ENCODE data around the gene FES. TPM values are rescaled to one million over a fixed set of nuclear protein-coding genes. Genes with fewer than 3 reads are reported as not detected.

Gene FES
- total and polyA plus RNA-seq, 10 of the 15 experiments (the other 5 are each of a cell fraction or from before 2014, with no cell fraction given) = 0.07 to 23.9 (median 9.9) TPM

DNA sequence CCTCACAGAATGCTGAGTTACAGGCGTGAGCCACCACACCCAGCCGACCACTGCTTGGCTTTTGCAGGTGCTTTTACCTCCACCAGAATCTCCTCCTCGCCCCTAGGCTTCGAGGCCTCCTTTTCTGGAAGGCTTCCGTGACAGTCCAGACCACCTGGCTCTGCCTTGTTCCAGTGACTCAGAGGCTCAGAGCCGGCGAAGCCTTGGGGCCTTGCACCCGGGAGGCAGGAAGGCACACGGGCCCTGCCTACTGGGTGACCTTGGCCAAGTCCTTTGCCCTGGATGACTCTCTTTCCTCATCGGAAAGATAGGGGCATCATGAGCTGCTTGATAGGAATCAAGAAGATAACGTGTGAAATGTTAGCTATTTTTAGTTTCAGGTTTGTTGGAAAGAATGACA lies 47.2 kb upstream of the FES start:
- H3K27me3 ChIP-seq (replicated peaks in 1 of 2; ENCODE audit: control insufficient read depth in 2 of 2, insufficient read depth in 2 of 2, low read length in 1 of 2) = no peaks in the 10 kb centered on the region
- in situ Hi-C loops (cut with MboI) = no loop called here
- no peak overlapping the region for H3K9ac ChIP-seq (ENCODE audit: control insufficient read depth, insufficient read depth, low read length)
- H3K4me3 ChIP-seq = no peak overlapping the region
- no peak overlapping the region for H2AFZ ChIP-seq (ENCODE audit: control insufficient read depth, low read depth, low read length)
- H3K27ac ChIP-seq (ENCODE audit: control insufficient read depth, insufficient read depth) = no peak overlapping the region
- intact Hi-C loops (cut with micrococcal nuclease; ENCODE audit: unreplicated experiment) = no loop called here
- FAIRE-seq (no peak), DNase-seq (ENCODE audit: low read depth, low spot score) (no peak), ATAC-seq (no peak)
- BruUV-seq (replicated peaks) = no TSS peak
- peaks cover 22% of the 10 kb centered on the region for H3K4me1 ChIP-seq (ENCODE audit: control insufficient read depth, insufficient read depth, low read length)
- WGBS (ENCODE audit: insufficient coverage, insufficient replicate concordance, low lambda C conversion rate, missing lambda C conversion rate) = 91% methylated on average over 11 of the region's 11 CpGs
- TF ChIP-seq KLF5 (IDR thresholded peaks at IDR 0.05; ENCODE audit: partially characterized antibody) = no peak
- H3K4me2 ChIP-seq (ENCODE audit: control insufficient read depth, insufficient read depth) = no peak overlapping the region
- H3K9me3 ChIP-seq (replicated peaks; ENCODE audit: control insufficient read depth, insufficient read depth, low read length) = no peaks in the 10 kb centered on the region
- ChIA-PET SMC1A (ENCODE audit: uncharacterized antibody, unreplicated experiment) (interaction anchor here (1.2 to 1.6 kb wide), 4 partner anchors 9 to 52 kb away, joined by 3 to 4 read pairs (median 4); no protein-coding TSS in a partner anchor), POLR2A (no interaction called here), RAD21 (ENCODE audit: unreplicated experiment) (interaction anchor here (1.5 kb wide), 1 partner anchor 15 kb away, joined by 6 read pairs; no protein-coding TSS in a partner anchor), CTCF (interaction anchor here (0.7 kb wide), 1 partner anchor 65 kb away, joined by 4 read pairs; no protein-coding TSS in a partner anchor)
- H3K79me2 ChIP-seq (ENCODE audit: control insufficient read depth, insufficient read depth, low read length) = no peaks in the 10 kb centered on the region
- no peaks in the 10 kb centered on the region for H3K36me3 ChIP-seq (ENCODE audit: control insufficient read depth in 2 of 2, insufficient read depth in 2 of 2, low read length in 1 of 2)
- no peaks in the 10 kb centered on the region for H4K20me1 ChIP-seq (ENCODE audit: control insufficient read depth, insufficient read depth)

DNA sequence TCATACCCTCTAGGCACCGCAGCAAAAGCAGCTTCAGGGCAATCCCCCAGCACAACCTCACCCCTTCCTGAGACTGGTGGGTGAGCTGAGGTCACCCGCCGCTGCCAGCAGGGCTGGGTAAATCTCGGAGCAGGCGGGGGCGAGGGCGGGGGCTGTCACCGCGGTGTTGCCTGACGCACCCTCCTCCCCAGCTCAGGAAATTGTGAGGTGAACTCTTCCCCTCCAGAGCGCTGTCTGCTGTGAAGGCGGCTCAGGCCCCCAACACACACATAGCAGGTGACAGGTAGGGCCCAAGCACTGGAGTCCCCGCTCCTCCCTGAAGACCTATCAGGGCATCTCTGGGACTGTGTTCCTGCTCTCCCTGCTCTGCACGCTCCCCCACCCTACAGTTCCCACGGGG lies 46.2 kb upstream of the FES start:
- intact Hi-C loops (cut with micrococcal nuclease; ENCODE audit: unreplicated experiment) (no loop called here), in situ Hi-C loops (cut with MboI) (no loop called here)
- SMC1A ChIA-PET (ENCODE audit: uncharacterized antibody, unreplicated experiment) = interaction anchor here (0.8 to 1.7 kb wide), 7 partner anchors 10 to 51 kb away, joined by 3 to 4 read pairs (median 3); no protein-coding TSS in a partner anchor
- RAD21 ChIA-PET (ENCODE audit: unreplicated experiment) = interaction anchor here (0.6 to 1.5 kb wide), 3 partner anchors 14 to 48 kb away, joined by 3 to 6 read pairs (median 4); no protein-coding TSS in a partner anchor
- POLR2A ChIA-PET = no interaction called here
- H3K27ac ChIP-seq (ENCODE audit: control insufficient read depth, insufficient read depth) = no peak overlapping the region
- peaks cover 22% of the 10 kb centered on the region for H3K4me1 ChIP-seq (ENCODE audit: control insufficient read depth, insufficient read depth, low read length)
- no peaks in the 10 kb centered on the region for H4K20me1 ChIP-seq (ENCODE audit: control insufficient read depth, insufficient read depth)
- CTCF ChIA-PET = no interaction called here
- no peaks in the 10 kb centered on the region for H3K9me3 ChIP-seq (replicated peaks; ENCODE audit: control insufficient read depth, insufficient read depth, low read length)
- BruUV-seq (replicated peaks) = no TSS peak
- no peaks in the 10 kb centered on the region for H3K27me3 ChIP-seq (replicated peaks in 1 of 2; ENCODE audit: control insufficient read depth in 2 of 2, insufficient read depth in 2 of 2, low read length in 1 of 2)
- no peak overlapping the region for H2AFZ ChIP-seq (ENCODE audit: control insufficient read depth, low read depth, low read length)
- no peaks in the 10 kb centered on the region for H3K36me3 ChIP-seq (ENCODE audit: control insufficient read depth in 2 of 2, insufficient read depth in 2 of 2, low read length in 1 of 2)
- WGBS (ENCODE audit: insufficient coverage, insufficient replicate concordance, low lambda C conversion rate, missing lambda C conversion rate) = under 1% methylated on average over 15 of the region's 15 CpGs
- DNase-seq (ENCODE audit: low read depth, low spot score) (no peak), FAIRE-seq (no peak), ATAC-seq (peak; percentile 81)
- TF ChIP-seq BHLHE40 (IDR thresholded peaks at IDR 0.05; ENCODE audit: borderline replicate concordance in 1 of 2, low read depth in 2 of 2, low read length in 1 of 2) (peak; percentile 10 to 57; a peak in 2 of 4 replicates), NBN (IDR thresholded peaks at IDR 0.05) (no peak), NR2F1 (conservative IDR thresholded peaks at IDR 0.05) (0 out of 2 replicates have a peak, but pooled peaks have one; percentile 12), IKZF1 (conservative IDR thresholded peaks at IDR 0.05) (peak; percentile 33; the same call in 1 of the 2 replicates), ZZZ3 (IDR thresholded peaks at IDR 0.05; ENCODE audit: control insufficient read depth, insufficient read length, low read depth) (no peak), ATF7 (IDR thresholded peaks at IDR 0.05; ENCODE audit: low read depth) (0 out of 2 replicates have a peak, but pooled peaks have one; percentile 33), SP1 (IDR thresholded peaks at IDR 0.05; ENCODE audit: low read depth, low read length) (peak; percentile 22), DPF2 (IDR thresholded peaks at IDR 0.05) (0 out of 2 replicates have a peak, but pooled peaks have one; percentile 32), GATAD2B (conservative IDR thresholded peaks at IDR 0.05; ENCODE audit: low read depth) (peak; percentile 42; the same call in 1 of the 2 replicates), SMARCA5 (IDR thresholded peaks at IDR 0.05) (no peak)
- H3K9ac ChIP-seq (ENCODE audit: control insufficient read depth, insufficient read depth, low read length) = no peak overlapping the region
- H3K79me2 ChIP-seq (ENCODE audit: control insufficient read depth, insufficient read depth, low read length) = no peaks in the 10 kb centered on the region
- 0 out of 2 replicates have a peak overlapping the region, but pooled peaks have one; percentile 1 for H3K4me2 ChIP-seq (ENCODE audit: control insufficient read depth, insufficient read depth)
- H3K4me3 ChIP-seq = no peak overlapping the region

All from GM12878 (cell line).